GM12801 (cell line): ENCODE results near the gene RBM38.

ENCODE experiments used
- CTCF ChIP-seq: IDR thresholded peaks from one replicate; pipeline ENCODE4 v1.5.1; 2011; ENCODE audit warnings: control low read depth; ENCODE audit not compliant: insufficient read length; ENCODE audit errors: extremely low read depth

The RBM38 gene

GRCh38 chr20:57397693-57398108 lies 6.5 kb downstream of the RBM38 start:
- TF ChIP-seq CTCF: no peak

GRCh38 chr20:57398231-57398821 lies 7.1 kb downstream of the RBM38 start:
- no peak for TF ChIP-seq CTCF

GRCh38 chr20:57398901-57399535 lies 7.8 kb downstream of the RBM38 start:
- no peak for TF ChIP-seq CTCF

- TF ChIP-seq CTCF: no peak
These were observed 8.5 kb downstream of the RBM38 start for GRCh38 chr20:57399587-57400155.

GRCh38 chr20:57400231-57400701 lies 9.1 kb downstream of the RBM38 start:
- TF ChIP-seq CTCF: no peak

GRCh38 chr20:57400821-57401564 lies 9.8 kb downstream of the RBM38 start:
- TF ChIP-seq CTCF: no peak

GRCh38 chr20:57401565-57401918 lies 10.3 kb downstream of the RBM38 start:
- no peak for TF ChIP-seq CTCF
